Nephron (organoid): ENCODE results near the gene PRSS50.

Experiments used
- H3K27ac Mint-ChIP-seq, 3 experiments: 2 replicates each; pipeline ENCODE4 v1.8.0; 2020; ENCODE audit warnings: mixed read lengths in 3 of 3, mild to moderate bottlenecking in 2 of 3, moderate library complexity in 1 of 3
- H3K27me3 Mint-ChIP-seq: 2 replicates; pipeline ENCODE4 v1.8.0; 2021; ENCODE audit warnings: low read depth, mild to moderate bottlenecking, moderate library complexity, mixed read lengths
- H3K36me3 Mint-ChIP-seq: 2 replicates; pipeline ENCODE4 v1.8.0; 2020; ENCODE audit warnings: low read depth, mixed read lengths
- H3K4me1 Mint-ChIP-seq: 2 replicates; pipeline ENCODE4 v1.8.0; 2020; ENCODE audit warnings: mixed read lengths
- H3K4me3 Mint-ChIP-seq, 3 experiments: 2 replicates each; pipeline ENCODE4 v1.8.0; 2020; ENCODE audit warnings: mild to moderate bottlenecking in 3 of 3, mixed read lengths in 3 of 3, moderate library complexity in 2 of 3
- H3K9me3 Mint-ChIP-seq: 2 replicates; pipeline ENCODE4 v1.8.0; 2020; ENCODE audit warnings: mixed read lengths
- CTCF ChIP-seq, 3 experiments: fragments of 200-600 bp; sonication (generic); IDR thresholded peaks; one replicate each; pipeline ENCODE4 v1.5.0; 2021; ENCODE audit warnings: antibody characterized with exemption in 3 of 3; ENCODE audit not compliant: unreplicated experiment in 3 of 3

The PRSS50 gene

GRCh38 chr3:46711305-46711704 is 6.4 kb downstream of the PRSS50 start:
- Mint-ChIP-seq H3K27ac (no peak overlapping the region), H3K4me3 (no peak overlapping the region), H3K36me3 (no peaks in the 10 kb centered on the region), H3K27me3 (peaks cover 18% of the 10 kb centered on the region), H3K4me1 (peaks cover 5% of the 10 kb centered on the region), H3K9me3 (no peaks in the 10 kb centered on the region)
- TF ChIP-seq CTCF (IDR thresholded peaks at IDR 0.05; ENCODE audit: unreplicated experiment in 3 of 3): no peak

GRCh38 chr3:46710671-46711295 is 6.9 kb downstream of the PRSS50 start:
- H3K9me3 Mint-ChIP-seq: no peaks in the 10 kb centered on the region
- TF ChIP-seq CTCF (IDR thresholded peaks at IDR 0.05; ENCODE audit: unreplicated experiment in 3 of 3): no peak
- peaks cover 18% of the 10 kb centered on the region for H3K27me3 Mint-ChIP-seq
- H3K36me3 Mint-ChIP-seq: no peaks in the 10 kb centered on the region
- H3K4me1 Mint-ChIP-seq: peaks cover 5% of the 10 kb centered on the region
- no peak overlapping the region for H3K4me3 Mint-ChIP-seq
- no peak overlapping the region for H3K27ac Mint-ChIP-seq

- Mint-ChIP-seq H3K4me1 (peaks cover 5% of the 10 kb centered on the region), H3K36me3 (no peaks in the 10 kb centered on the region), H3K27me3 (peaks cover 16% of the 10 kb centered on the region), H3K4me3 (no peak overlapping the region), H3K27ac (no peak overlapping the region), H3K9me3 (no peaks in the 10 kb centered on the region)
- TF ChIP-seq CTCF (IDR thresholded peaks at IDR 0.05; ENCODE audit: unreplicated experiment in 3 of 3): no peak
These were observed 7.4 kb downstream of the PRSS50 start for GRCh38 chr3:46710229-46710628.

- Mint-ChIP-seq H3K9me3 (no peaks in the 10 kb centered on the region), H3K27me3 (peaks cover 16% of the 10 kb centered on the region), H3K4me3 (no peak overlapping the region), H3K36me3 (no peaks in the 10 kb centered on the region), H3K4me1 (peaks cover 5% of the 10 kb centered on the region), H3K27ac (no peak overlapping the region)
- TF ChIP-seq CTCF (IDR thresholded peaks at IDR 0.05; ENCODE audit: unreplicated experiment in 3 of 3): no peak
These were observed 7.9 kb downstream of the PRSS50 start for GRCh38 chr3:46709721-46710120.

- H3K4me3 Mint-ChIP-seq: no peak overlapping the region
- peaks cover 16% of the 10 kb centered on the region for H3K27me3 Mint-ChIP-seq
- no peaks in the 10 kb centered on the region for H3K36me3 Mint-ChIP-seq
- H3K9me3 Mint-ChIP-seq: no peaks in the 10 kb centered on the region
- peaks cover 5% of the 10 kb centered on the region for H3K4me1 Mint-ChIP-seq
- no peak overlapping the region for H3K27ac Mint-ChIP-seq
- no peak for TF ChIP-seq CTCF (IDR thresholded peaks at IDR 0.05; ENCODE audit: unreplicated experiment in 3 of 3)
These were observed 8.5 kb downstream of the PRSS50 start for GRCh38 chr3:46709157-46709654.
